B cell (primary cell): ENCODE results near the gene PLEKHG4B. TPM values are rescaled to one million over a fixed set of nuclear protein-coding genes. Genes with fewer than 3 reads are reported as not detected.
A peak's percentile ranks its signal among the peaks of the same experiment; 100 is the strongest.

Source experiments
- ATAC-seq: fragments of 200-7000 bp; cut with Tn5 transposase; one replicate; pipeline ENCODE4 v1.10.0; 2021; ENCODE audit warnings: low read depth, mild to moderate bottlenecking, moderate number of reproducible peaks, moderate library complexity
- CTCF ChIA-PET: fragments of 350-600 bp; sonication (Branson Sonifier 250); formaldehyde crosslinking; loops from one replicate; lab custom pipeline; 2021; ENCODE audit warnings: antibody characterized with exemption, inconsistent platforms; lab: Charles Lee
- POLR2A ChIA-PET: fragments of 350-600 bp; sonication (Branson Sonifier 250); formaldehyde crosslinking; loops from one replicate; lab custom pipeline; 2021; ENCODE audit warnings: antibody characterized with exemption; lab: Charles Lee
- DNase-seq: peaks from one replicate; pipeline ENCODE4 v3.0.0; 2013
- H2AFZ ChIP-seq: 2 replicates; pipeline ENCODE4 v1.6.1; 2012; ENCODE audit warnings: mild to moderate bottlenecking, low read depth, low read length; ENCODE audit not compliant: insufficient read depth, poor library complexity, severe bottlenecking
- H3K27ac ChIP-seq, 2 donors: 1 replicate in 1 of 2; 2 replicates in 1 of 2; pipeline ENCODE4 v1.5.1; 2012 to 2013; ENCODE audit warnings: low read length in 2 of 2, mild to moderate bottlenecking in 2 of 2, moderate library complexity in 1 of 2
- H3K27me3 ChIP-seq, 4 experiments: fragments of 200-600 bp in 1 of 4; sonication (generic) in 1 of 4; replicated peaks in 1 of 4; 1 replicate in 2 of 4; 2 replicates in 2 of 4; pipeline versions ENCODE4 v1.6.1 to v1.7.0; 2013 to 2016; ENCODE audit warnings: low read length in 3 of 4, mild to moderate bottlenecking in 2 of 4, mixed read lengths in 1 of 4, moderate library complexity in 1 of 4; ENCODE audit not compliant: insufficient read depth in 4 of 4, control insufficient read depth in 3 of 4; ENCODE audit errors: control extremely low read depth in 1 of 4
- H3K36me3 ChIP-seq, 2 experiments: replicated peaks in 1 of 2; 1 replicate in 1 of 2; 2 replicates in 1 of 2; pipeline versions ENCODE4 v1.6.1 to v1.7.1; 2013; ENCODE audit warnings: low read length in 1 of 2; ENCODE audit not compliant: insufficient read depth in 2 of 2, control insufficient read depth in 1 of 2; ENCODE audit errors: control extremely low read depth in 1 of 2, extremely low read depth in 1 of 2
- H3K4me1 ChIP-seq, 2 donors: fragments of 200-600 bp in 1 of 2; sonication (generic) in 1 of 2; 1 replicate in 1 of 2; 2 replicates in 1 of 2; pipeline versions ENCODE4 v1.5.1 to v1.6.1; 2013 to 2017; ENCODE audit warnings: low read length in 2 of 2; ENCODE audit not compliant: control insufficient read depth in 2 of 2, insufficient read depth in 2 of 2
- H3K4me2 ChIP-seq: replicated peaks from 2 replicates; pipeline ENCODE3; 2012; ENCODE audit warnings: mild to moderate bottlenecking, low read depth, low read length; ENCODE audit not compliant: poor library complexity, severe bottlenecking
- H3K4me3 ChIP-seq, 5 experiments: fragments of 200-600 bp in 1 of 5; sonication (generic) in 1 of 5; 1 replicate in 3 of 5; 2 replicates in 2 of 5; pipeline versions ENCODE4 v1.5.1 to v1.7.0; 2011 to 2016; ENCODE audit warnings: low read length in 4 of 5, mild to moderate bottlenecking in 4 of 5, low read depth in 2 of 5, control low read depth in 1 of 5, moderate library complexity in 1 of 5; ENCODE audit not compliant: insufficient read depth in 1 of 5; ENCODE audit errors: control extremely low read depth in 1 of 5, extremely low read depth in 1 of 5
- H3K79me2 ChIP-seq: fragments of 200-600 bp; sonication (generic); one replicate; pipeline ENCODE4 v1.6.0; 2016; ENCODE audit warnings: low read length; ENCODE audit not compliant: control insufficient read depth, insufficient read depth
- H3K9ac ChIP-seq: fragments of 200-600 bp; sonication (generic); 2 replicates; pipeline ENCODE4 v1.6.1; 2017; ENCODE audit warnings: mild to moderate bottlenecking, low read length, moderate library complexity
- H3K9me3 ChIP-seq, 3 donors: one replicate each; pipeline versions ENCODE4 v1.6.1 to v1.7.1; 2013; ENCODE audit warnings: low read length in 2 of 3; ENCODE audit not compliant: control insufficient read depth in 2 of 3, insufficient read depth in 1 of 3; ENCODE audit errors: control extremely low read depth in 1 of 3
- H4K20me1 ChIP-seq: 2 replicates; pipeline ENCODE4 v1.6.0; 2012; ENCODE audit warnings: mild to moderate bottlenecking, low read length; ENCODE audit not compliant: insufficient read depth, control insufficient read depth, poor library complexity, severe bottlenecking
- H3K27ac Mint-ChIP-seq: one replicate; pipeline ENCODE4 v1.8.0; 2021; ENCODE audit warnings: mixed read lengths
- H3K27me3 Mint-ChIP-seq: one replicate; pipeline ENCODE4 v1.8.0; 2021; ENCODE audit warnings: mixed read lengths
- H3K4me1 Mint-ChIP-seq: one replicate; pipeline ENCODE4 v1.8.0; 2021; ENCODE audit warnings: mixed read lengths
- H3K4me3 Mint-ChIP-seq: one replicate; pipeline ENCODE4 v1.8.0; 2021; ENCODE audit warnings: mixed read lengths
- H3K9me3 Mint-ChIP-seq: one replicate; pipeline ENCODE4 v1.8.0; 2022; ENCODE audit warnings: mixed read lengths; ENCODE audit not compliant: insufficient read depth
- CTCF ChIP-seq: fragments of 200-600 bp; IDR thresholded peaks from one replicate; pipeline ENCODE4 v1.8.0; 2022; ENCODE audit warnings: antibody characterized with exemption, mild to moderate bottlenecking
- EZH2 ChIP-seq: IDR thresholded peaks from 2 replicates; pipeline ENCODE4 v1.6.1; 2012; ENCODE audit warnings: borderline replicate concordance, low read depth, mild to moderate bottlenecking, moderate library complexity, low read length; ENCODE audit not compliant: insufficient read depth, poor library complexity, severe bottlenecking
- WGBS: methylation state at CpG from one replicate; pipeline ENCODE4 v1.1.5; 2013; ENCODE audit warnings: missing lambda C conversion rate; ENCODE audit not compliant: insufficient coverage; 5-methylcytosine and 5-hydroxymethylcytosine counted together
- intact Hi-C: fragments of 100-400 bp; cut with micrococcal nuclease; formaldehyde crosslinking; loops from one replicate; pipeline ENCODE4 v1.10.0; 2022
- polyA plus RNA-seq: library from polyadenylated mRNA; depleted of rRNA; stranded (reverse); fragments of >200 nt; gene quantifications from 2 replicates; pipeline ENCODE4 v1.2.3, GENCODE V29; 2012
- total RNA-seq, 2 donors: library from RNA; stranded (reverse); fragments of 120-200 nt in 1 of 2; gene quantifications; 1 replicate in 1 of 2; 2 replicates in 1 of 2; pipeline versions ENCODE4 v1.2.3 to v1.2.4, GENCODE V29; 2013 to 2022

PLEKHG4B gene
- total and polyA plus RNA-seq, 2 donors (not counting 1 experiment from before 2014, with no cell fraction given) = not detected

GRCh38 chr5:218457-219291 is 126.7 kb downstream of the PLEKHG4B start:
- intact Hi-C loops = loop anchor here (1.0 kb wide), 2 partner anchors 30 to 53 kb away; partner anchors contain the start of gene PDCD6
- no peak for TF ChIP-seq EZH2
- no peak for TF ChIP-seq CTCF

More at GRCh38 chr5:218457-219291, 126.7 kb downstream of the PLEKHG4B start:
- peak overlapping the region; percentile 96 for H3K4me3 Mint-ChIP-seq
- H3K4me1 Mint-ChIP-seq = peaks cover 64% of the 10 kb centered on the region
- Histone ChIP-seq H3K4me3 (peak overlapping the region; percentile 67 to 93 (median 90)), H3K4me2 (peak overlapping the region; percentile 90), H3K79me2 (peaks cover 76% of the 10 kb centered on the region), H2AFZ (peak overlapping the region; percentile 79), H3K9ac (peak overlapping the region; percentile 76), H3K4me1 (peaks cover 6 to 26% of the 10 kb centered on the region in 2 donors), H4K20me1 (peaks cover 28% of the 10 kb centered on the region), H3K27me3 (no peaks in the 10 kb centered on the region), H3K9me3 (no peaks in the 10 kb centered on the region), H3K27ac (peak overlapping the region; percentile 52 to 83), H3K36me3 (peaks cover 0 to 3% of the 10 kb centered on the region in 2 experiments)
- CTCF ChIA-PET = interaction anchor here (1.3 to 3.5 kb wide), 2 partner anchors 11 to 30 kb away, joined by 4 to 19 read pairs; no protein-coding TSS in a partner anchor
- peak; percentile 18 for ATAC-seq
- no peaks in the 10 kb centered on the region for H3K27me3 Mint-ChIP-seq
- DNase-seq = no peak
- WGBS = under 1% methylated on average over 73 of the region's 73 CpGs
- no peaks in the 10 kb centered on the region for H3K9me3 Mint-ChIP-seq
- POLR2A ChIA-PET = interaction anchor here (0.6 to 1.9 kb wide), 2 partner anchors 16 to 52 kb away, joined by 3 to 10 read pairs; partner anchors contain the start of gene PDCD6
- H3K27ac Mint-ChIP-seq = peak overlapping the region; percentile 94
